ENCODE results near the gene STX11. TPM values are rescaled to one million over a fixed set of nuclear protein-coding genes. Genes with fewer than 3 reads are reported as not detected.

STX11 gene
- total and polyA plus RNA-seq, 10 of the 15 experiments (the other 5 are each of a cell fraction or from before 2014, with no cell fraction given) = 0.66 to 38.1 (median 19.8) TPM

GRCh38 chr6:144149894-144150709 lies at the start of gene STX11 (continued):
- 0 out of 2 replicates have a peak, but pooled peaks have one; percentile 16 for TF ChIP-seq MLLT1 (IDR thresholded peaks at IDR 0.05)
- no peak for TF ChIP-seq YBX1 (IDR thresholded peaks at IDR 0.05)
- TF ChIP-seq POU2F2 (IDR thresholded peaks at IDR 0.05; ENCODE audit: borderline replicate concordance, low read depth, low read length) = no peak
- TF ChIP-seq NR2C2 (IDR thresholded peaks at IDR 0.05; ENCODE audit: borderline replicate concordance, control insufficient read depth, insufficient read length, low read depth) = no peak
- TF ChIP-seq HDAC2 (IDR thresholded peaks at IDR 0.05) = no peak
- no peak for TF ChIP-seq PAX8 (IDR thresholded peaks at IDR 0.05)
- TF ChIP-seq ZNF207 (IDR thresholded peaks at IDR 0.05; ENCODE audit: borderline replicate concordance) = peak; percentile 57; the same call in 1 of the 2 replicates
- TF ChIP-seq CBFB (IDR thresholded peaks at IDR 0.05; ENCODE audit: low read depth) = 0 out of 2 replicates have a peak, but pooled peaks have one; percentile 8
- no peak for TF ChIP-seq SIX5 (IDR thresholded peaks at IDR 0.05; ENCODE audit: low read depth, low read length, severe bottlenecking)
- peak in 1 of 2 experiments; percentile 66; a peak in 1 of 3 replicates for TF ChIP-seq EGR1 (IDR thresholded peaks at IDR 0.05; ENCODE audit: borderline replicate concordance in 1 of 2, low read depth in 2 of 2, low read length in 2 of 2)
- 0 out of 2 replicates have a peak, but pooled peaks have one; percentile 31 for TF ChIP-seq YY1 (IDR thresholded peaks at IDR 0.05; ENCODE audit: low read depth, low read length)
- TF ChIP-seq HDGF (IDR thresholded peaks at IDR 0.05) = peak; percentile 78
- TF ChIP-seq EP300 (IDR thresholded peaks at IDR 0.05; ENCODE audit: borderline replicate concordance in 1 of 2, control insufficient read depth in 1 of 2, low read depth in 2 of 2, low read length in 2 of 2) = peak in 1 of 2 experiments; percentile 55; a peak in 2 of 4 replicates
- TF ChIP-seq FOXM1 (IDR thresholded peaks at IDR 0.05; ENCODE audit: low read depth, low read length) = no peak
- TF ChIP-seq KAT2A (conservative IDR thresholded peaks at IDR 0.05; ENCODE audit: control insufficient read depth, low read depth, low read length) = no peak
- no peak for TF ChIP-seq EZH2 (IDR thresholded peaks at IDR 0.05; ENCODE audit: borderline replicate concordance, control insufficient read depth, low read depth, low read length)
- no peak for TF ChIP-seq KLF5 (IDR thresholded peaks at IDR 0.05; ENCODE audit: partially characterized antibody)
- peak; percentile 72; the same call in 1 of the 2 replicates for TF ChIP-seq TCF3 (IDR thresholded peaks at IDR 0.05; ENCODE audit: borderline replicate concordance, insufficient read depth, low read depth, low read length)
- peak; percentile 96; the same call in 1 of the 2 replicates for TF ChIP-seq RB1 (IDR thresholded peaks at IDR 0.05; ENCODE audit: borderline replicate concordance)
- TF ChIP-seq SREBF2 (IDR thresholded peaks at IDR 0.05; ENCODE audit: low read length) = no peak
- TF ChIP-seq MEF2B (IDR thresholded peaks at IDR 0.05; ENCODE audit: partially characterized antibody, poor library complexity, severe bottlenecking) = peak; percentile 77
- TF ChIP-seq MAX (IDR thresholded peaks at IDR 0.05; ENCODE audit: low read depth, low read length) = peak; percentile 64
- TF ChIP-seq ZNF384 (IDR thresholded peaks at IDR 0.05; ENCODE audit: borderline replicate concordance, low read depth, low read length) = no peak
- no peak for TF ChIP-seq MEF2A (IDR thresholded peaks at IDR 0.05; ENCODE audit: insufficient read depth, low read depth, low read length)
- TF ChIP-seq POLR2A (IDR thresholded peaks at IDR 0.05; ENCODE audit: low read depth, low read length) = peak; percentile 91
- TF ChIP-seq SUPT20H (IDR thresholded peaks at IDR 0.05; ENCODE audit: borderline replicate concordance, control insufficient read depth, low read depth, low read length) = no peak

All from GM12878 (cell line).